NCI-H1092 (cell line): Measurements from ENCODE around the gene CCNK.
A peak's percentile ranks its signal among the peaks of the same experiment; 100 is the strongest.

Experiments
- DNase-seq: peaks from one replicate; lab custom pipeline; 2025; lab: John Stamatoyannopoulos, UW

The CCNK gene

GRCh38 chr14:99535908-99536778 lies 54.9 kb downstream of the CCNK start:
- no peak for DNase-seq

GRCh38 chr14:99537399-99537798 lies 56.2 kb downstream of the CCNK start:
- DNase-seq: no peak

DNA sequence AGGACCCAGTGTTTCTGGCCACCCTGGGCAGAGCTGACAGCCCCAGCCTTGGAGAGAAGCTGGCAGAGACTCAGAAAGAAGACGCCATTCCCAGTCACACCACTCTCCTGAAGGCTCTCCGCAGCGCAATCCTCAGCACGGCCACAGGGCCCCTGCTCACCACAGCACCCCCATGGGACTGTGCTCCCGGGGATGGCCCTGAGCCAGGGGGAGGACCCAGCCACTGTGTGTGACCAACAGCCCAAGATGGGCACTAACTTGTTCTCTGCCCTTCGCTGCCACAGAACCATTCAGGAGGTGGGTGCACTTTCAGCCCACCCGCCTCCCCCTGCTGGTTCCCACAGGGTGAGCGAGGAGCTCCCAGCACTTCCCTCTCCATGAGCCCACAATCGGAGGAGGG lies 57.1 kb downstream of the CCNK start:
- no peak for DNase-seq

GRCh38 chr14:99538733-99539132 lies 57.5 kb downstream of the CCNK start:
- DNase-seq: no peak

GRCh38 chr14:99539491-99539890 lies 58.3 kb downstream of the CCNK start:
- no peak for DNase-seq

DNA sequence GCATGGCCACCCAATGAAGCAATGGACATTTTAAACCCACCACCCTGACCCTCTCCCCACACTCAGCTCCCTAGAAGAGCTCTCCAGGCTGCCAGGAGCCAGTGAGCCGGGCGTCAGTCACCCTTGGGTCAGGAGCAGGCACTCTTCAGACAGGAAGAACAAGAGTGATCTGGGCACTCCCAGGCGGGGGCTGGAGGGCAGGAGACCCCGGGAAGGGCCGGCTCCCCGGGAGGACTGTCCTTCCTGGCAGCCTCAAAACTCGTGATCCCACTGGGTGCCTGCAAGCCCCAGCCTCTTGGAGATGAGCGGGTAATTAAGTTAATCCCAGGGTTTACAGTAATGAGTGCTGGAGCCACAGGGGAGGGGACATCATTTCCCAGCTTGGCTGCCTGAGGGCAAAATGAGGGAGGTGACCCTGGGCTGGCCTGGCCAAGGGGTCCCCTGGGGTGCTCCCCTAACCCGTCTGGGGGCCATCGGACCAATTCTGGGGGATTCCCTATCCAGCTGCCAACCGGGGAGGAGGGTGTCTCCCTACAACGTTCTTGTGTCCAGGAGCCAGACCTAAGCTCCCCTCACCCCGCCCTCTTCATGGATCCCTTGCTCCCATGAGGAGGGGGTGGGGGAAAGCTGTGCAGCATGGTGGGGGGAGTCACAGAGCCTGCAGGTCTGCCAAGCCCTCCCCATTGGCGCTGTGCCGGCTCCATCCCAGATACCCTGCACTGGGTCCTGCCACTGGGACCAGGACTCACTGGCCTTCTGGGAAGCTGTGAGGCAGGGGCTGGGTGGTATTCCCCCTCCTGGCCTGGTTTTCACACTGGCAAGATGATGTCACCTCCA lies 59.2 kb downstream of the CCNK start:
- DNase-seq: no peak

DNA sequence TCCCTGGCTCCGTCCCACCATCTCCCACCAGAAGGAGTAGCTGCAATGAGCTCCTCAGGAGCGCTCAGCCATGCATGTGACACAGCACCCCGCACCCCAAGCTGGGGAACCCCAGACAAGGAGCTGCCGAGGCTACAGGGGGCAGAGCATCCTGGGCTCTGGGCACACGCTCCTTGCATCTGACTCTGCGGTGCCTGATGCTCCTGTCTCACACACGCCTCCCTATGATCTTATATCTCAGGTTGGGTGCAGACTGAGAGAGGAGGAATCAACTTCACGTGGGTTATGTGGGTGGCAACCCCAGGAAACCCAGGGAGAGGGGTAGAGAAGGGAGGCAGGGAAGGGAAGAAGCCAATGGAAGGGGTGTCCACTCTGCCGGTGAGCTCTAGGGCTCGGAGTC lies 60.0 kb downstream of the CCNK start:
- DNase-seq: no peak

DNA sequence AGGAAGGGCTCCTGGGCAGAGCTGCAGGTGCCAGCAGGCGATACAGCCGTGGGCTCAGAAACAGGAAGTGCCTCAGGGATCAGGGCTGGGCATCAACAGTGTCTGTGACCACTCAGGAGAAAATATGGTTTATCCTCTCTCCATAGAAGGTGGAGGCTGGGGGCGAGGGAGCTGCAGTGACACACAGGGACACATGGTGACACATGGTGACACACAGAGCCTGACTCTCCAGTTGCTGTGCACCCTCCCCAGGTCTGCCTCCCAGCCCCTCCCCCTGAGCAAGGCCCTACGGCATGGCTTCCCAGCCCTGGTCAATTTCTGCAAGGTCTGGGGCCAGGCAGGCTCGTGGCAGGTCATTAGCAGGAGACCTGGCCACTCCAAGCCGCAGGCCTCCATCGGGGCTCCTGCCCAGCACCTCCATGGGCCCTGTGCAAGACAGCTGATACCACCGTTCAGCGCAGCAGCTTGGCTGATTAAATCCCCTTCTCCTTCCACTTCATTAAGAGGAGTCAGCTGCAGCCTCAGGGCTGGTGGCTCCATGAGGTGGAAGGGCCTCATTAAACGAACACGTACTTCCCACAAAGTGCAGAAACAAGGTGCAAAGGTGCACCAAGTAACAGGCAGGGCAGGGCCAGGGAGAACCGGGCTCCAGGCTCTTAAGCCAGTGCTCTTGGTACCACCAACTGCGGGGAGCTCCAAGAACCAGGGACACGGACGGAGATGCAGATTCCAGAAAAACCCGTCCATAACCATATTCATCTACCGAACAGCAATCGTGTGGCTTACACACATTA lies 60.7 kb downstream of the CCNK start:
- no peak for DNase-seq

GRCh38 chr14:99542566-99542965 lies 61.4 kb downstream of the CCNK start:
- DNase-seq: no peak

- no peak for DNase-seq
Measured at GRCh38 chr14:99543370-99543769, 62.2 kb downstream of the CCNK start.

DNA sequence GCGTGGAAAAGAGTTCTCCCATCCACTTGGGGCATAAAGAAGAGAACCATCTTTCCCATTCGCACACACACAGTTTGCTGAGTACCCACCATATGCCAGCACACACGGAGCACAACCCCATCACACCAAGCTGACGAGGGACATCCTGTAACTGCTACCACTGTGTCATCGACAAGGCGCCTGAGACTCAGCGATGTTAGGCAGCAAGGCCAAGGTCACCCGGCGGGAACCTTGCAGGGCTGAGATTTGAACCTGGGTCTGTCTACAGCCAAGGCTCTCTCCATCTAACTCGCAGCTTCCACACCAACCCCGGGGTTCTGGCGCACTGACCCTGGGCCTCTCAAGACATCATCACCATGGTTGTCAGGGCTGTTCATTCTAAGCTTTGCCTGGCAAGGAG lies 62.8 kb downstream of the CCNK start:
- DNase-seq: no peak

GRCh38 chr14:99544991-99545390 lies 63.8 kb downstream of the CCNK start:
- no peak for DNase-seq

- no peak for DNase-seq
Measured at GRCh38 chr14:99545586-99545985, 64.4 kb downstream of the CCNK start.

DNA sequence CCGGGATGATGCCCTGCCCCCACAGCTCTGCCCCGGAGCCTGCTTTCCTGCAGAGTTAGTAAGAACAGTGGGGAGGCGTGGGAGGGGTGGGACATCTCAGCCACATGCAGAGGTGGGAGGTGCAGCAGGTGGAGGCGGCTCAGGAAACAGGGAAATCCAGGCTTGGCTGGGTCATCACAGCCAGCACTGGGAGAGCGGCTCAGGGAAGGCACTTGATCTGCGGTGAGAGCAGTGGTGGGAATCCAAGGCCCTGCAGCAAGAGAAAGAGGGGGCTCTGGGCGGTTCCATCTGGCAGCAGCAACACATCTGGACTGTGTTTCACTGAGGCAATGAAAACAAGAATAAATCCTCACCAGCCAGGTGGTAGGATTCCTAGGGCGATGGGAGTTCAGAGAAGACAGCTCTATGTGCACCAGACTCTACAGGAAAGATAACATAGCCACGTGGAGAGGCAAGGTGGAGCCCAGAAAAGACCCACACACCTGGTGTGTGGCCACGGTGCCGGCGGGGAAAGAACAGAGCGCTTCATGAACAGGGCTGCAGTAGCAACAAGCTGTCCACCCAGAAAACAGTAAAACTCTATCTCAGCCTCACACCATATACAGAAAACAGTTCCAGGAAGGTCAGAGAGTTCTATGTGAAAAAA lies 65.1 kb downstream of the CCNK start:
- DNase-seq: no peak

DNA sequence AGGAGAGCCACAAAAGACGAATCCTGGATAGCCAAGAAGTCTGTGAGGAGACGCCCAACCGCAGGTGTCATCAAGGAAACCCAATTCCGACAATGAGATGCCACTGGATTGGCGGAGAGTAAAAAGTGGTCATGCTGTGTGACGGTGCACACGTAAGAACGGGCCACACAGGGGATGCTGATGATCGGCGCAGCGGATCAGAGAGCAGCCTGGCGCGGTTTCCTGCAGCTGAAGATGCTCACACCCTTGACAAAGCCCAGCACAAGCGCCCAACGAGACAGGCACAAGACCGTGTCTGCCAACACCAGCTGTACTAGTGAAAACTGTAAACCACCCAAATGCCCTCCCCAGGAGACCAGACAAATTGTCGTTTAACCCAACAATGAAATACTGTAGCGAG lies 67.0 kb downstream of the CCNK start:
- peak; percentile 36 for DNase-seq

DNA sequence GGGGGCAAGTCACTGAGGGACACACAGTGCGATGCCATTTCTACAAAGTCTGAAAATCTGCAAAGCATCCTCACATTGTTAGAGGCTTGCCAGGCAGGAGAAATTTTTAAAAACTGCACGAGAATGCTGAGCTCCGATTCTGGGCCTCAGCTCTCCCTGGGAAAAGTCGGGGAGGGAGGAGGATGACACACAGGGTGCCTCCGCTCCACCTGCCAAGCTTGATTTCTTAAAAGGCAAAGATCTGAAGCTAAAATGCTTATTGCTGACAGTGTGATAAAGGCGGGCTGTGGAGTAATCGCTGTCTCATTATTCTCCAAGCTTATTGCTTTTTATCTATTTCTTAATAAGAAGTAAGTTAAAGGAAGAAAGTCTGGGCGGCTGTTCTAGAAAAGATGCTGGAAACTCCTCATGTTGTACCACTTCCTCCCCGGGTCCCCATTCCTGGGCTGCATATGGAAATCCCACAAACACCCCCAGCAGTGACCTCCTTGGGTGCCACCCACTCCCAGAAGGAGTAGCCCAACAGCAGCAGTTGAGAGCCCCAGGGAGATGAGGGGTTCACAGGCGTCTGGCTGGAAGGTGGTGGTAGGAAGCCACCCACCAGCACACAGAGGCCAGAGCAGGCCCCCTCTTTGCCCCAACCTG lies 67.8 kb downstream of the CCNK start:
- DNase-seq: no peak

DNA sequence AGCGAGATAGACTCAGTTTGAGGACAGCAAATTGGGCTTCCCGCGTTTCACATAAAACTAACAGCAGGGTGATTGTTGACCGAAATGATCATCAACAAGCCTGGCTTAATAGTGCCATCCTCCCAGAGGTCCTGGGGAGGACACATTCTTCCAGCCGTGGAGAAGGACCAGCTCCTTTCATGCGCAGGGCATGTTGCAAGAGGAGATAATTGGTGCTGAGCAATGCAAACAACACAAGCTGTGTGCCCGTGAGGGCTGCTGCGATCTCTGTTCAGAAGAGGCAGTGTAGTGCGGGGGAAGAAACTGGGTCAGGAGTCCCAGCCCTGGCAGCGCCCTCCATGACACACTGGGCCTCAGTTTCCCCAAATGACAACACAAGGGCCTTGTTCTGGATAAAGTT lies 68.5 kb downstream of the CCNK start:
- no peak for DNase-seq

DNA sequence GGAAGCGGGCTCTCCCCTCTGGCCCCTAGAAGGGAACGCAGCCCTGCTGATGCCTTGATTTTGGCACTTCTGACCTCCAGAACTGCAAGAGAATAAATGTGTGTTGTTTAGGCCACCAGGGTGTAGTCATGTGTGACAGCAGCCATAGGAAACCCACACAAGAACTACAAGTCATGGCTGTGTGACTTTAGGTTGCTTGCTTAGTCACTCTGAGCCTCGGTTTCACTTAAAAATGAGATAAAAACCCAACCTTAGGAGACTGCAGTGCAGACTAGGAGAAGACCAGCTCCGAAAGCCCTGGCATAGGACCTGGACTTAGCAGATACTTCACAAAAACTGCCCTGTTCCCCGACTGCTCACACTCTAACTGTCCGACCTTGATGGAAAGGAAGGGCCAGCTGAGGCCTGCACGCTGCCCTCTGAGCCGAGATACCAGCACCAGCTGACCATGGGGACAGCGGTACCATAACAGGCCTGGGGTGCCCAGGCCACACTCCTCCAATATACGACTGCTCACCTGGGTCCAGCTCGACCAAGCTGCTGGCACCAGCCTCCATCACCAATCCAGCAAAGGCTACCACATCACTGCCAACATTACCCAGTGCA lies 69.3 kb downstream of the CCNK start:
- DNase-seq: no peak

DNA sequence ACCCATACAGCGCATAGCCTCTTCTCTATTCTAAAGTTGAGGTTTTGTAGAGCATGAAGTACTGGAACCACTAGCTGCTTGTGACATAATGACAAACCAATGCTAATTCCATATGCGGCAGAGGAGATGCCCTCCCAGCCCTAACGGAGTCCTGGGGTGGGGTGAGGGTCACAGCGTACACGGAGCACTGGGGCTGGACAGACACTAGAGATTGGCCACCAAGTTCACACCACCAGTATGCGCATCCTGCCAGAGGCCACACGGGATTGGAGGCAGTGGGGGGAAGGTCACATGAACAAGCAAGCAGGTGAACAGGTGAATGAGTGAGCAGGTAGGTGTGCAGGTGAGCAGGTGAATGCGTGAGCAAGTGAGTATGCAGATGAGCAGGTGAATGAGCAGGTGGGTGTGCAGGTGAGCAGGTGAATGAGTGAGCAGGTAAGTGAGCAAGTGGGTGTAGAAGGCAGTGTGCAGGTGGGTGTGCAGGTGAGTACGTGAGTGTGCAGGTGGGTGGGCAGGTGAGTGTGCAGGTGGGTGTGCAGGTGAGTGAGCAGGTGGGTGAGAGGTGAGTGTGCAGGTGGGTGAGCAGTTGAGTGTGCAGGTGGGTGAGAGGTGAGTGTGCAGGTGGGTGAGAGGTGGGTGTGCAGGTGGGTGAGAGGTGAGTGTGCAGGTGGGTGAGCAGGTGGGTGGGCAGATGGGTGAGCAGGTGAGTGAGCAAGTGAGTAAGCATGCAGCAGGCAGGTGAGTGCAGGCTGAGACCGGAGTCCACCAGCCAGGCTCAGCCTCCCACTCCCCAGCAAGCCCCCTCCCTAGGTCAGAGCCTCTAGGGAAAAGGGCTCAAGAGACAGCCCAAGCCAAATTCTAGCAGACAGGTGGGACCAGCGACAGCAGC lies 70.1 kb downstream of the CCNK start:
- no peak for DNase-seq

- DNase-seq: no peak
Measured at GRCh38 chr14:99552021-99552553, 70.9 kb downstream of the CCNK start.
